Endodermal cell (in vitro differentiated cells): ENCODE results near the gene CLEC3A. TPM values are rescaled to one million over a fixed set of nuclear protein-coding genes. Genes with fewer than 3 reads are reported as not detected.

Source experiments
- DNase-seq: peaks from one replicate; pipeline ENCODE4 v3.0.0-alpha.2; 2017
- H3K27ac ChIP-seq: 2 replicates; pipeline ENCODE4 v1.5.1; 2013; ENCODE audit warnings: mild to moderate bottlenecking, low read depth, low read length, moderate library complexity
- H3K27me3 ChIP-seq: 2 replicates; pipeline ENCODE4 v1.6.1; 2013; ENCODE audit warnings: mild to moderate bottlenecking, low read length, moderate library complexity; ENCODE audit not compliant: insufficient read depth, control insufficient read depth, poor library complexity, severe bottlenecking
- H3K36me3 ChIP-seq: 2 replicates; pipeline ENCODE4 v1.7.0; 2013; ENCODE audit warnings: mild to moderate bottlenecking, low read length, moderate library complexity; ENCODE audit not compliant: control insufficient read depth, insufficient read depth
- H3K4me1 ChIP-seq: one replicate; pipeline ENCODE4 v1.7.0; 2013; ENCODE audit warnings: low read length; ENCODE audit not compliant: control insufficient read depth, insufficient read depth
- H3K4me3 ChIP-seq: 2 replicates; pipeline ENCODE4 v1.5.1; 2013; ENCODE audit warnings: mild to moderate bottlenecking, low read length, moderate library complexity
- H3K9ac ChIP-seq: 2 replicates; pipeline ENCODE4 v1.6.1; 2013; ENCODE audit warnings: mild to moderate bottlenecking, low read length, moderate library complexity; ENCODE audit not compliant: poor library complexity, severe bottlenecking; ENCODE audit errors: extremely low read depth
- H3K9me3 ChIP-seq: 2 replicates; pipeline ENCODE4 v1.6.1; 2013; ENCODE audit warnings: mild to moderate bottlenecking, low read length, moderate library complexity; ENCODE audit not compliant: control insufficient read depth
- H3K27ac Mint-ChIP-seq: 2 replicates; pipeline ENCODE4 v1.8.0; 2020; ENCODE audit warnings: mixed read lengths
- H3K27me3 Mint-ChIP-seq: 2 replicates; pipeline ENCODE4 v1.8.0; 2021; ENCODE audit warnings: mild to moderate bottlenecking, mixed read lengths; ENCODE audit not compliant: insufficient read depth
- H3K36me3 Mint-ChIP-seq: 2 replicates; pipeline ENCODE4 v1.8.0; 2020; ENCODE audit warnings: low read depth, mixed read lengths
- H3K4me1 Mint-ChIP-seq: 2 replicates; pipeline ENCODE4 v1.8.0; 2020; ENCODE audit warnings: mixed read lengths
- H3K4me3 Mint-ChIP-seq: 2 replicates; pipeline ENCODE4 v1.8.0; 2020; ENCODE audit warnings: mild to moderate bottlenecking, moderate library complexity, mixed read lengths
- H3K9me3 Mint-ChIP-seq: 2 replicates; pipeline ENCODE4 v1.8.0; 2020; ENCODE audit warnings: mild to moderate bottlenecking, mixed read lengths
- WGBS, 2 experiments: methylation state at CpG; one replicate each; pipeline versions ENCODE4 v1.1.5 to v1.1.7; 2013; ENCODE audit warnings: missing lambda C conversion rate in 2 of 2, mixed read lengths in 1 of 2; ENCODE audit not compliant: insufficient coverage in 1 of 2, insufficient read length in 1 of 2; 5-methylcytosine and 5-hydroxymethylcytosine counted together
- total RNA-seq, 2 donors: library from RNA; stranded (reverse); fragmentation: NEBNext Ultra II Directional in 1 of 2; extraction: Animal tissue kit (Norgen Biotek cat#: 25700) in 1 of 2; gene quantifications; 2 replicates in 1 of 2; 3 replicates in 1 of 2; pipeline ENCODE4 v1.2.1, GENCODE V29; 2021
- TF ChIP-seq, protein P1 (sequence below): fragments of 200-600 bp; sonication (generic); conservative IDR thresholded peaks from 2 replicates; pipeline ENCODE4 v1.5.0; 2021; ENCODE audit warnings: antibody characterized with exemption, mild to moderate bottlenecking

The CLEC3A gene
- total RNA-seq, 2 donors from 2014 or later, result not detected

DNA sequence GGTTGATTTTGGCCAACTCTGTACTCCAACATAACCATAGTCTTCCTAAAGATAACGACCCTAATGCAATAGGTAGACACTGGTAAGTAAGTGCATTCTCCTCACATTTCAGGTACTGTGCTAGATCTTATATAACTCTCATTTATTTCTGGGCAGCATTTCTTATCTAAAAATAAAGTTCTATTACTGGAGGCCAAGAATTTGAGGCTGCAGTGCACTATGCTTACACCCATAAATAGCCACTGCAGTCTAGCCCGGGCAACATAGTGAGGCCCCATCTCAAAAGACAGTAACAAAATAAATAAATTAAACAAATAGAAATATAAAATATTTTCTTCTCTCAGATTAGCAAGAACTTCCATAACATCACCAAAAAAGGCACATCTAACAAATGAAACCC lies 12.7 kb downstream of the CLEC3A start:
- H3K27ac Mint-ChIP-seq, result no peak overlapping the region
- no peaks in the 10 kb centered on the region for H3K27me3 ChIP-seq
- H3K27ac ChIP-seq, result no peak overlapping the region
- H3K9ac ChIP-seq, result no peak overlapping the region
- no peak overlapping the region for H3K4me3 ChIP-seq
- H3K4me1 Mint-ChIP-seq, result no peaks in the 10 kb centered on the region
- DNase-seq, result no peak
- H3K27me3 Mint-ChIP-seq, result peaks cover 36% of the 10 kb centered on the region
- H3K4me1 ChIP-seq, result no peaks in the 10 kb centered on the region
- H3K9me3 Mint-ChIP-seq, result no peaks in the 10 kb centered on the region
- H3K9me3 ChIP-seq, result no peaks in the 10 kb centered on the region
- 21% methylated on average over 1 of the region's 2 CpGs; no CpG with 5 or more reads in 1 of the 2 experiments for WGBS, 2 experiments
- H3K36me3 Mint-ChIP-seq, result no peaks in the 10 kb centered on the region
- H3K36me3 ChIP-seq, result no peaks in the 10 kb centered on the region
- H3K4me3 Mint-ChIP-seq, result no peak overlapping the region
- TF ChIP-seq, protein P1, sequence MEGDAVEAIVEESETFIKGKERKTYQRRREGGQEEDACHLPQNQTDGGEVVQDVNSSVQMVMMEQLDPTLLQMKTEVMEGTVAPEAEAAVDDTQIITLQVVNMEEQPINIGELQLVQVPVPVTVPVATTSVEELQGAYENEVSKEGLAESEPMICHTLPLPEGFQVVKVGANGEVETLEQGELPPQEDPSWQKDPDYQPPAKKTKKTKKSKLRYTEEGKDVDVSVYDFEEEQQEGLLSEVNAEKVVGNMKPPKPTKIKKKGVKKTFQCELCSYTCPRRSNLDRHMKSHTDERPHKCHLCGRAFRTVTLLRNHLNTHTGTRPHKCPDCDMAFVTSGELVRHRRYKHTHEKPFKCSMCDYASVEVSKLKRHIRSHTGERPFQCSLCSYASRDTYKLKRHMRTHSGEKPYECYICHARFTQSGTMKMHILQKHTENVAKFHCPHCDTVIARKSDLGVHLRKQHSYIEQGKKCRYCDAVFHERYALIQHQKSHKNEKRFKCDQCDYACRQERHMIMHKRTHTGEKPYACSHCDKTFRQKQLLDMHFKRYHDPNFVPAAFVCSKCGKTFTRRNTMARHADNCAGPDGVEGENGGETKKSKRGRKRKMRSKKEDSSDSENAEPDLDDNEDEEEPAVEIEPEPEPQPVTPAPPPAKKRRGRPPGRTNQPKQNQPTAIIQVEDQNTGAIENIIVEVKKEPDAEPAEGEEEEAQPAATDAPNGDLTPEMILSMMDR, result no peak

DNA sequence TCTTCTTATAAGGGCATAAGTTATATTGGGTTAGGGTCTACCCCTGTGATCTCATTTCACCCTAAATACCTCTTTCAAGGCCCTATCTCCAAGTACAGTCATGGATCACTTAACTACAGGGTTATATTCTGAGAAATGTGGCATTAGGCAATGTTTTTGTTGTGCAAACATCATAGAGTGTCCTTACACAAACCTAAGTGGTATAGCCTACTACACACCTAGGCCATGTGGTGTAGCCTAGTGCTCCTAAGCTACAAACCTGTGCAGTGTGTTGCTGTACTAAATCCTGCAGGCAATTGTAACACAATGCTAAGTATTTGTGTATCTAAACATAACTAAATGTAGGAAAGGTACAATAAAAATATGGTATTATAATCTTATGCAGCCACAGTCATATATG lies 18.0 kb downstream of the CLEC3A start:
- H3K9me3 ChIP-seq, result no peaks in the 10 kb centered on the region
- no peaks in the 10 kb centered on the region for H3K9me3 Mint-ChIP-seq
- TF ChIP-seq, protein P1, result no peak

DNA sequence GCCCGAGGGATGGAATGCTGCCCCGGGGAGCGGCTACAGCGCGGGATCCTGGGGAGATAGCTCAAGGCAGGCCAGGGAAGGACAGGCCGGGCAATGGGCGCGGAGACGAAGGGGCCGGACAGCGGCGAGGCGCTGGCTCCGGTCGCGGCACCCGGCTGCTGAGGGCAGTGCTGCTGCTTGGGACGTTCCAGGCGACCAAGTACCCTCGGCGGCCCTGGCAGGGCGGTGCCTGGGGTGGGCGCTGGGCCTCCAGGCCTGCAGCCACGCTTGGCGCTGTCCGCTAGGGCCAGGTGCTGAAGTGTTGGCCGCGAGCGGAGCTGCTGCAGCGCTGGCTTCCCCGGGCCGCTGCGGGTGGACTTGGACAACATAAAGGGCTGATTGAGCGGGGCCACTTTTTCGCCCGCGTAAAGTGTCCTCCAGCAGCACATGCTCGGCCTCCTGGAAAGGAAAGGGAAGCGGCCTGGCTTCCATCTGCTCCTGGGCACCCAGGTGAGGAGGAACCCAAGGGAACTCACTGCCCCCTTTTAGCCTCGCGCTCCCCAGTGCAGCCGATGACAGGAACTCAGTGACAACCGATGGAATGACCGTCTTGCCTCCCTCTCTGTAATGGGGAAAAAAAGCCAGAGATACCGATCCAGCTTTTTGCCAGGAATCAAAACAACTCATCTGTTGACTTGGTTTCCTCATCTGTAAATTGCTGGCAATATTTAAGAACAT lies 23.7 kb downstream of the CLEC3A start:
- peaks cover 23% of the 10 kb centered on the region for H3K27me3 ChIP-seq
- DNase-seq, result peak; percentile 99
- H3K4me3 ChIP-seq, result no peak overlapping the region
- no peak overlapping the region for H3K27ac Mint-ChIP-seq
- H3K4me3 Mint-ChIP-seq, result no peak overlapping the region
- no peaks in the 10 kb centered on the region for H3K4me1 ChIP-seq
- peaks cover 70% of the 10 kb centered on the region for H3K27me3 Mint-ChIP-seq
- 14 to 25% methylated on average over 18 to 45 of the region's 45 CpGs for WGBS, 2 experiments
- H3K27ac ChIP-seq, result no peak overlapping the region
- no peaks in the 10 kb centered on the region for H3K36me3 Mint-ChIP-seq
- H3K9me3 Mint-ChIP-seq, result no peaks in the 10 kb centered on the region
- no peaks in the 10 kb centered on the region for H3K36me3 ChIP-seq
- H3K9ac ChIP-seq, result no peak overlapping the region
- TF ChIP-seq, protein P1, result peak; percentile 38
- no peaks in the 10 kb centered on the region for H3K4me1 Mint-ChIP-seq
- H3K9me3 ChIP-seq, result no peaks in the 10 kb centered on the region

More for the DNA sequence above, 18.0 kb downstream of the CLEC3A start:
- Histone ChIP-seq H3K4me1 (no peaks in the 10 kb centered on the region), H3K36me3 (no peaks in the 10 kb centered on the region), H3K4me3 (no peak overlapping the region), H3K9ac (no peak overlapping the region), H3K27me3 (no peaks in the 10 kb centered on the region), H3K27ac (no peak overlapping the region)
- H3K4me1 Mint-ChIP-seq, result no peaks in the 10 kb centered on the region
- H3K27me3 Mint-ChIP-seq, result peaks cover 60% of the 10 kb centered on the region
- no peaks in the 10 kb centered on the region for H3K36me3 Mint-ChIP-seq
- no peak overlapping the region for H3K27ac Mint-ChIP-seq
- H3K4me3 Mint-ChIP-seq, result no peak overlapping the region
- DNase-seq, result no peak
